DND-41 (cell line): ENCODE measurements around the gene SLFNL1.

Source experiments
- ATAC-seq: fragments of 200-7000 bp; cut with Tn5 transposase; 3 replicates; pipeline ENCODE4 v1.9.1; 2021; ENCODE audit warnings: low read depth; ENCODE audit not compliant: insufficient read depth
- DNase-seq: peaks from one replicate; pipeline ENCODE4 v3.0.0-alpha.2; 2020
- H2AFZ ChIP-seq: 2 replicates; pipeline ENCODE4 v1.6.0; 2012; ENCODE audit warnings: low read depth, low read length
- H3K27ac ChIP-seq: 2 replicates; pipeline ENCODE4 v1.5.1; 2012; ENCODE audit warnings: low read length, inconsistent platforms
- H3K27me3 ChIP-seq: fragments of 200-600 bp; sonication (generic); 2 replicates; pipeline ENCODE4 v1.6.0; 2012; ENCODE audit warnings: low read length, mild to moderate bottlenecking, inconsistent platforms; ENCODE audit not compliant: insufficient read depth, poor library complexity
- H3K36me3 ChIP-seq: 2 replicates; pipeline ENCODE4 v1.5.1; 2012; ENCODE audit warnings: low read length, inconsistent platforms; ENCODE audit not compliant: insufficient read depth
- H3K4me1 ChIP-seq: 2 replicates; pipeline ENCODE4 v1.5.1; 2012; ENCODE audit warnings: mild to moderate bottlenecking, low read length; ENCODE audit not compliant: insufficient read depth
- H3K4me2 ChIP-seq: 2 replicates; pipeline ENCODE4 v1.6.0; 2012; ENCODE audit warnings: mild to moderate bottlenecking, moderate library complexity, low read length, inconsistent platforms; ENCODE audit not compliant: insufficient read depth
- H3K4me3 ChIP-seq, 2 experiments: fragments of 200-600 bp in 1 of 2; shearing (Covaris generic) in 1 of 2; 2 replicates each; pipeline ENCODE4 v1.5.1; 2012 to 2016; ENCODE audit warnings: inconsistent platforms in 2 of 2, low read length in 2 of 2, mild to moderate bottlenecking in 2 of 2, low read depth in 1 of 2, moderate library complexity in 1 of 2
- H3K79me2 ChIP-seq: 2 replicates; pipeline ENCODE4 v1.6.0; 2012; ENCODE audit warnings: low read length, inconsistent platforms; ENCODE audit not compliant: insufficient read depth
- H3K9ac ChIP-seq: 2 replicates; pipeline ENCODE4 v1.6.0; 2012; ENCODE audit warnings: low read depth, mild to moderate bottlenecking, inconsistent platforms, low read length, moderate library complexity
- H3K9me3 ChIP-seq: 2 replicates; pipeline ENCODE4 v1.5.1; 2012; ENCODE audit warnings: low read length, moderate library complexity, mild to moderate bottlenecking, inconsistent platforms; ENCODE audit not compliant: insufficient read depth, severe bottlenecking
- H4K20me1 ChIP-seq: 2 replicates; pipeline ENCODE4 v1.6.0; 2012; ENCODE audit warnings: low read length; ENCODE audit not compliant: insufficient read depth
- CTCF ChIP-seq: IDR thresholded peaks from 2 replicates; pipeline ENCODE4 v1.5.1; 2012; ENCODE audit warnings: borderline replicate concordance, low read length, moderate library complexity, mild to moderate bottlenecking; ENCODE audit not compliant: poor library complexity, severe bottlenecking; ENCODE audit errors: extremely low read depth
- EZH2 ChIP-seq: IDR thresholded peaks from 3 replicates; pipeline ENCODE4 v1.6.1; 2012; ENCODE audit warnings: borderline replicate concordance, low read depth, mild to moderate bottlenecking, moderate library complexity, low read length, inconsistent platforms; ENCODE audit not compliant: severe bottlenecking

Gene SLFNL1

GRCh38 chr1:40983286-40983685 lies 38.2 kb downstream of the SLFNL1 start:
- no peak overlapping the region for H2AFZ ChIP-seq
- no peak overlapping the region for H3K27ac ChIP-seq
- no peak overlapping the region for H3K4me3 ChIP-seq
- no peak overlapping the region for H3K9ac ChIP-seq
- no peaks in the 10 kb centered on the region for H3K27me3 ChIP-seq
- H3K79me2 ChIP-seq, result peaks cover 79% of the 10 kb centered on the region
- H3K9me3 ChIP-seq, result no peaks in the 10 kb centered on the region
- peaks cover 31% of the 10 kb centered on the region for H3K4me1 ChIP-seq
- H4K20me1 ChIP-seq, result peaks cover 65% of the 10 kb centered on the region; the same call in 1 of the 2 replicates
- no peak for TF ChIP-seq EZH2
- no peak for TF ChIP-seq CTCF
- H3K4me2 ChIP-seq, result peak overlapping the region; percentile 96; the same call in 1 of the 2 replicates
- ATAC-seq (no peak), DNase-seq (no peak)
- H3K36me3 ChIP-seq, result peaks cover 71% of the 10 kb centered on the region

GRCh38 chr1:40982721-40983120 lies 38.8 kb downstream of the SLFNL1 start:
- peak overlapping the region; percentile 3; the same call in 1 of the 2 replicates for H3K27ac ChIP-seq
- no peaks in the 10 kb centered on the region for H3K27me3 ChIP-seq
- H2AFZ ChIP-seq, result no peak overlapping the region
- DNase-seq (no peak), ATAC-seq (no peak)
- H4K20me1 ChIP-seq, result peaks cover 65% of the 10 kb centered on the region; the same call in 1 of the 2 replicates
- peaks cover 79% of the 10 kb centered on the region for H3K79me2 ChIP-seq
- H3K9ac ChIP-seq, result no peak overlapping the region
- peaks cover 31% of the 10 kb centered on the region for H3K4me1 ChIP-seq
- peaks cover 66% of the 10 kb centered on the region for H3K36me3 ChIP-seq
- no peaks in the 10 kb centered on the region for H3K9me3 ChIP-seq
- H3K4me3 ChIP-seq, result no peak overlapping the region; a peak in 1 of 4 replicates
- TF ChIP-seq CTCF, result no peak
- TF ChIP-seq EZH2, result no peak
- H3K4me2 ChIP-seq, result peak overlapping the region; percentile 96; the same call in 1 of the 2 replicates

GRCh38 chr1:40981691-40982448 lies 39.7 kb downstream of the SLFNL1 start:
- TF ChIP-seq EZH2, result no peak
- TF ChIP-seq CTCF, result no peak
- Histone ChIP-seq H3K9me3 (no peaks in the 10 kb centered on the region), H3K9ac (peak overlapping the region; percentile 95), H3K27ac (no peak overlapping the region; the same call in 1 of the 2 replicates), H3K4me2 (peak overlapping the region; percentile 96), H2AFZ (no peak overlapping the region), H3K36me3 (peaks cover 57% of the 10 kb centered on the region), H3K27me3 (no peaks in the 10 kb centered on the region), H3K4me3 (peak overlapping the region in 1 of 2 experiments; percentile 88; a peak in 3 of 4 replicates), H3K4me1 (peaks cover 31% of the 10 kb centered on the region), H4K20me1 (peaks cover 58% of the 10 kb centered on the region; the same call in 1 of the 2 replicates), H3K79me2 (peaks cover 71% of the 10 kb centered on the region)
- DNase-seq (no peak), ATAC-seq (no peak)
